ENCODE data around the gene SLC9A8.

The SLC9A8 gene

GRCh38 chr20:49896204-49896603 lies 83.6 kb downstream of the SLC9A8 start:
- FAIRE-seq = no peak

GRCh38 chr20:49899541-49900383 lies 87.1 kb downstream of the SLC9A8 start:
- no peak for FAIRE-seq

- FAIRE-seq = no peak
Measured at GRCh38 chr20:49901588-49901987, 89.0 kb downstream of the SLC9A8 start.

GRCh38 chr20:49904440-49905214 lies 92.0 kb downstream of the SLC9A8 start:
- FAIRE-seq = no peak

- FAIRE-seq = no peak
Measured at GRCh38 chr20:49905415-49906091, 92.9 kb downstream of the SLC9A8 start.

GRCh38 chr20:49906101-49906604 lies 93.5 kb downstream of the SLC9A8 start:
- no peak for FAIRE-seq

GRCh38 chr20:49906615-49907154 lies 94.1 kb downstream of the SLC9A8 start:
- FAIRE-seq = no peak

- no peak for FAIRE-seq
Measured at GRCh38 chr20:49907405-49908257, 95.0 kb downstream of the SLC9A8 start.

GRCh38 chr20:49908258-49908565 lies 95.6 kb downstream of the SLC9A8 start:
- FAIRE-seq = no peak

GRCh38 chr20:49909499-49910339 lies 97.1 kb downstream of the SLC9A8 start:
- FAIRE-seq = no peak

- FAIRE-seq = no peak
Measured at GRCh38 chr20:49910340-49910706, 97.7 kb downstream of the SLC9A8 start.

- no peak for FAIRE-seq
Measured at GRCh38 chr20:49913399-49914047, 100.9 kb downstream of the SLC9A8 start.

GRCh38 chr20:49914310-49915117 lies 101.9 kb downstream of the SLC9A8 start:
- no peak for FAIRE-seq

GRCh38 chr20:49915118-49915379 lies 102.4 kb downstream of the SLC9A8 start:
- no peak for FAIRE-seq

- FAIRE-seq = no peak
Measured at GRCh38 chr20:49915380-49916145, 102.9 kb downstream of the SLC9A8 start, which contains the start of gene SPATA2. Gene SPATA2, minus strand, starts transcription at chr20:49915529. Its CDS starts 7,039 bp downstream, at chr20:49908490.

GRCh38 chr20:49916146-49917002 lies 103.7 kb downstream of the SLC9A8 start:
- FAIRE-seq = no peak

- no peak for FAIRE-seq
Measured at GRCh38 chr20:49918446-49918845, 105.8 kb downstream of the SLC9A8 start.

- FAIRE-seq = no peak
Measured at GRCh38 chr20:49919009-49919408, 106.4 kb downstream of the SLC9A8 start.
